Measurements from ENCODE around the gene GRK5.

The GRK5 gene

DNA sequence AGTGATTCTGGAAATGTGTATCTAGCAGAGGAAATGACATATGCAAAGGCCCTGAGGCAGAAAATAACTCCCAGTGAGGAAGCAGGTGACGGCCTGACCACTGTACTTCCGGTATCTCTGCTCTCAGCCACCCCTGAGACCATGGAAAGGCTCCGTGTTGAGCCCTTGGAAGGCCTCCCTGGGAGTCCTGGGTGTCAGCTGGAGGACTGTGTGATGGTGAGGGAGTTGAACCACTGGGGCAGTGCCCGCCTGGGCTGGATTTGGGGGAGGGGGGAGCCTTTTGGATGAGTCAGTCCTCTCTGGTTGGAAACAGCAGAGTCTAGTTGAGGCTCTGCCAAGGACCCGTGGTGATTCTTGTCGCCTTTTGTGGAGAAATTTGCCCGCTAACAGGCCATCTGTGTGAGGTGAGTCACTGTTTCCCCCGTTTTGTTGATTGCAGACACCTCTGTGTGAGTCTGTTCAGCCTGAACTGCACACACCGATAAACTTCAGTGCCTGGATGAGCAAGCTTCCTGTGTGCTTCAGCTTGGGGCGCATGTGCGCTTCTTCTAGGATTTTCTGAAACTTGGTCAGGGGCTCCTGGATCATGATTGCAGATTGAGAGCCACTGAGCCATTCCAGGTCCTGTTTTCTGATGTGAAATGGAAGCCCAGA lies 98.6 kb downstream of the GRK5 start:
- ChIA-PET CTCF (no interaction called here), POLR2A (interaction anchor here (1.1 kb wide), 1 partner anchor 10 kb away, joined by 4 read pairs; no protein-coding TSS in a partner anchor)
- TF ChIP-seq HDGF (IDR thresholded peaks at IDR 0.05; ENCODE audit: borderline replicate concordance) (no peak), PKNOX1 (IDR thresholded peaks at IDR 0.05) (no peak), FOXA1 (IDR thresholded peaks at IDR 0.05) (no peak), ELF4 (IDR thresholded peaks at IDR 0.05) (no peak), FOXK2 (IDR thresholded peaks at IDR 0.05) (no peak), NFRKB (IDR thresholded peaks at IDR 0.05) (no peak), ARNT (IDR thresholded peaks at IDR 0.05) (no peak), BHLHE40 (IDR thresholded peaks at IDR 0.05; ENCODE audit: borderline replicate concordance) (no peak), SP1 (IDR thresholded peaks at IDR 0.05) (no peak), ZNF384 (IDR thresholded peaks at IDR 0.05) (no peak), SUZ12 (IDR thresholded peaks at IDR 0.05) (no peak), FOXM1 (IDR thresholded peaks at IDR 0.05; ENCODE audit: borderline replicate concordance) (no peak), CTBP1 (IDR thresholded peaks at IDR 0.05; ENCODE audit: borderline replicate concordance) (no peak), L3MBTL2 (conservative IDR thresholded peaks at IDR 0.05) (no peak), TARDBP (IDR thresholded peaks at IDR 0.05) (no peak)
- no peak for DNase-seq (ENCODE audit: extremely low spot score)

DNA sequence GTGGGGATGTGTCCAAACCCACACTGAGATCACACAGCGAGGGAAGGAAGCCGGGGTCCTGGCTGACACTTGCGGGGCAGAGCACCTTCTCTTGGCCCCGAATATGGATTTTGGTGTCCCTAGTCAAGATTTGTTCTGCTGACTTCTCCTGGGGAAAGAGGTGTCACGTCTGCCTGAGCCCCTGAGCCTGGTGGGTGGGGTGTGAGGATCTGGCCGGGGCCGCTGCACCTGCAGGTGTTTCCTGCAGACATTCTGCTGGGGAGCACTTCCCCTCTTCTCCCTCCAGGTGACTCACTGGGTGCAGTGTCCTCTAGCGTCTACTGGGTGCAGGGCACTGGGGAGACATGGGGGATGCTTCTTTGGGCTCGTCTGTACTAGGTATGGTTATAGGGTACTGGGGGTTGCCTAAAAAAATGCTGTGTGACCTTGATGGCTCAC lies 99.2 kb downstream of the GRK5 start:
- no peak for DNase-seq (ENCODE audit: extremely low spot score)
- ChIA-PET POLR2A (interaction anchor here (1.1 kb wide), 1 partner anchor 9 kb away, joined by 4 read pairs; no protein-coding TSS in a partner anchor), CTCF (interaction anchor here (0.5 kb wide), 1 partner anchor 44 kb away, joined by 3 read pairs; no protein-coding TSS in a partner anchor)
- TF ChIP-seq CTBP1 (IDR thresholded peaks at IDR 0.05; ENCODE audit: borderline replicate concordance), result no peak
- TF ChIP-seq NFRKB (IDR thresholded peaks at IDR 0.05), result no peak
- no peak for TF ChIP-seq LEF1 (IDR thresholded peaks at IDR 0.05; ENCODE audit: borderline replicate concordance)
- TF ChIP-seq L3MBTL2 (conservative IDR thresholded peaks at IDR 0.05), result no peak
- no peak for TF ChIP-seq ARNT (IDR thresholded peaks at IDR 0.05)
- TF ChIP-seq ZNF384 (IDR thresholded peaks at IDR 0.05), result no peak
- TF ChIP-seq FOXM1 (IDR thresholded peaks at IDR 0.05; ENCODE audit: borderline replicate concordance), result no peak
- no peak for TF ChIP-seq BHLHE40 (IDR thresholded peaks at IDR 0.05; ENCODE audit: borderline replicate concordance)
- no peak for TF ChIP-seq SUZ12 (IDR thresholded peaks at IDR 0.05)
- TF ChIP-seq HDGF (IDR thresholded peaks at IDR 0.05; ENCODE audit: borderline replicate concordance), result no peak
- no peak for TF ChIP-seq SP1 (IDR thresholded peaks at IDR 0.05)
- no peak for TF ChIP-seq FOXA1 (IDR thresholded peaks at IDR 0.05)
- no peak for TF ChIP-seq FOXK2 (IDR thresholded peaks at IDR 0.05)
- TF ChIP-seq PKNOX1 (IDR thresholded peaks at IDR 0.05), result no peak
- TF ChIP-seq TARDBP (IDR thresholded peaks at IDR 0.05), result no peak
- no peak for TF ChIP-seq ELF4 (IDR thresholded peaks at IDR 0.05)

- TF ChIP-seq SP1 (IDR thresholded peaks at IDR 0.05) (no peak), ZNF384 (IDR thresholded peaks at IDR 0.05) (no peak), LEF1 (IDR thresholded peaks at IDR 0.05; ENCODE audit: borderline replicate concordance) (no peak), FOXA1 (IDR thresholded peaks at IDR 0.05) (no peak), PKNOX1 (IDR thresholded peaks at IDR 0.05) (no peak), FOXM1 (IDR thresholded peaks at IDR 0.05; ENCODE audit: borderline replicate concordance) (no peak), FOXK2 (IDR thresholded peaks at IDR 0.05) (no peak), ELF4 (IDR thresholded peaks at IDR 0.05) (no peak), ARNT (IDR thresholded peaks at IDR 0.05) (no peak), L3MBTL2 (conservative IDR thresholded peaks at IDR 0.05) (no peak), HDGF (IDR thresholded peaks at IDR 0.05; ENCODE audit: borderline replicate concordance) (no peak), TARDBP (IDR thresholded peaks at IDR 0.05) (no peak), SUZ12 (IDR thresholded peaks at IDR 0.05) (no peak), CTBP1 (IDR thresholded peaks at IDR 0.05; ENCODE audit: borderline replicate concordance) (no peak), BHLHE40 (IDR thresholded peaks at IDR 0.05; ENCODE audit: borderline replicate concordance) (no peak), NFRKB (IDR thresholded peaks at IDR 0.05) (no peak)
- DNase-seq (ENCODE audit: extremely low spot score), result no peak
- POLR2A ChIA-PET, result no interaction called here
- CTCF ChIA-PET, result interaction anchor here (0.5 kb wide), 1 partner anchor 44 kb away, joined by 3 read pairs; no protein-coding TSS in a partner anchor
These were observed 99.6 kb downstream of the GRK5 start for GRCh38 chr10:119306986-119307392.

DNA sequence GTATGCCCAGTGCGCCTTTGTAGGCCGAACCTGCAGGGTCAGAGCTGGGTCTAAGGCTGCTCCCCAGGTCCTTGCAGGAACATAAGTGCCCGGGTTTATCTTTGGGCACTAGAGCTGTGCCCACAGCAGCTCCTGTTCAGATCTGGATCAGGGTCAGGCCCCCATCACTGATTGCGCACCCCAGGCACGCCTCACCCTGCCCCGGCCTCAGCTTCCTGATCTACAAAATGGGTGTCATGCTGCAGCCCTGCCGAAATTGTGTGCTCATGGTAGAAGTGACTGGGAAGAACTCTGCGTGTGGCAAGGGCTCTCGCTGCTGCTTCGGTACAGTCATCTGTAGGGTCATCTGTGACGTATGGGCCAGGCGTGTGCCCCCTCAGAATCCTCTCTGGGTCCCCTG lies 100.7 kb downstream of the GRK5 start:
- no peak for DNase-seq (ENCODE audit: extremely low spot score)
- TF ChIP-seq FOXK2 (IDR thresholded peaks at IDR 0.05) (no peak), ZNF384 (IDR thresholded peaks at IDR 0.05) (no peak), CTBP1 (IDR thresholded peaks at IDR 0.05; ENCODE audit: borderline replicate concordance) (no peak), TARDBP (IDR thresholded peaks at IDR 0.05) (no peak), BHLHE40 (IDR thresholded peaks at IDR 0.05; ENCODE audit: borderline replicate concordance) (no peak), SUZ12 (IDR thresholded peaks at IDR 0.05) (no peak), ARNT (IDR thresholded peaks at IDR 0.05) (no peak), FOXM1 (IDR thresholded peaks at IDR 0.05; ENCODE audit: borderline replicate concordance) (no peak), FOXA1 (IDR thresholded peaks at IDR 0.05) (no peak), ELF4 (IDR thresholded peaks at IDR 0.05) (no peak), NFRKB (IDR thresholded peaks at IDR 0.05) (no peak), LEF1 (IDR thresholded peaks at IDR 0.05; ENCODE audit: borderline replicate concordance) (no peak), L3MBTL2 (conservative IDR thresholded peaks at IDR 0.05) (no peak), PKNOX1 (IDR thresholded peaks at IDR 0.05) (no peak), SP1 (IDR thresholded peaks at IDR 0.05) (no peak)
- ChIA-PET POLR2A (no interaction called here), CTCF (no interaction called here)

All from HEK293T (cell line).